Activated CD8-positive, alpha-beta memory T cell treated with anti-CD3 and anti-CD28 coated beads, Interleukin-2, amount 50 U/mL, for 24 hours (primary cell): ENCODE measurements around the gene RAMP2.

Experiments
- DNase-seq: peaks from one replicate; pipeline ENCODE4 v3.0.0-alpha.2; 2020; ENCODE audit errors: extremely low read depth

Gene RAMP2

GRCh38 chr17:42795061-42795460 is 34.0 kb downstream of the RAMP2 start:
- no peak for DNase-seq

- DNase-seq: no peak
Measured at GRCh38 chr17:42795465-42795864, 34.4 kb downstream of the RAMP2 start.

DNA sequence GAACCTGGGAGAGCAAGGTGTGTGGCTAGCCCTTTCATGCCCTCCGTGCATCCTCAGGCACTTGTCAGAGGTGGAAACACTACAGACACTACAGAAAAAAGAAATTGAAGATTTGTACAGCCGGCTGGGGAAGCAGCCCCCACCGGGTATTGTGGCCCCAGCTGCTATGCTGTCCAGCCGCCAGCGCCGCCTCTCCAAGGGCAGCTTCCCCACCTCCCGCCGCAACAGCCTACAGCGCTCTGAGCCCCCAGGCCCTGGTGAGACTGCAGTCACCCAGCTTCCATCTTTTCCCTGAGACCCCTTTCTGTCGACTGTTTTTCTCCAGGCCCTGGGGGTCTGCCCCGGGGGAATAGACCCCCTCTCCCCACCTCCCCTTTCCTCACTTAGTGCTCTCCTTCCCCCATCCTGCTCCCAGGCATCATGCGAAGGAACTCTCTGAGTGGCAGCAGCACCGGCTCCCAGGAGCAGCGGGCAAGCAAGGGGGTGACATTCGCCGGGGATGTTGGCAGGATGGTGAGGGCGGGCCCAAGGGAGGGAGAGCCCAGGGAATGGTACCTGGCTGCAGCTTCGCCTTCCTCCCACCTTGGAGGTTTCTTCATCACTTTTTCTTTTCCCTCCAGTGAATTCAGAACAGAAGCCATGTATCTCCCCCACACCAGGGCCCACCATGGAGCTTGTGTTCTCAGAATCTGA is 35.2 kb downstream of the RAMP2 start:
- no peak for DNase-seq

DNA sequence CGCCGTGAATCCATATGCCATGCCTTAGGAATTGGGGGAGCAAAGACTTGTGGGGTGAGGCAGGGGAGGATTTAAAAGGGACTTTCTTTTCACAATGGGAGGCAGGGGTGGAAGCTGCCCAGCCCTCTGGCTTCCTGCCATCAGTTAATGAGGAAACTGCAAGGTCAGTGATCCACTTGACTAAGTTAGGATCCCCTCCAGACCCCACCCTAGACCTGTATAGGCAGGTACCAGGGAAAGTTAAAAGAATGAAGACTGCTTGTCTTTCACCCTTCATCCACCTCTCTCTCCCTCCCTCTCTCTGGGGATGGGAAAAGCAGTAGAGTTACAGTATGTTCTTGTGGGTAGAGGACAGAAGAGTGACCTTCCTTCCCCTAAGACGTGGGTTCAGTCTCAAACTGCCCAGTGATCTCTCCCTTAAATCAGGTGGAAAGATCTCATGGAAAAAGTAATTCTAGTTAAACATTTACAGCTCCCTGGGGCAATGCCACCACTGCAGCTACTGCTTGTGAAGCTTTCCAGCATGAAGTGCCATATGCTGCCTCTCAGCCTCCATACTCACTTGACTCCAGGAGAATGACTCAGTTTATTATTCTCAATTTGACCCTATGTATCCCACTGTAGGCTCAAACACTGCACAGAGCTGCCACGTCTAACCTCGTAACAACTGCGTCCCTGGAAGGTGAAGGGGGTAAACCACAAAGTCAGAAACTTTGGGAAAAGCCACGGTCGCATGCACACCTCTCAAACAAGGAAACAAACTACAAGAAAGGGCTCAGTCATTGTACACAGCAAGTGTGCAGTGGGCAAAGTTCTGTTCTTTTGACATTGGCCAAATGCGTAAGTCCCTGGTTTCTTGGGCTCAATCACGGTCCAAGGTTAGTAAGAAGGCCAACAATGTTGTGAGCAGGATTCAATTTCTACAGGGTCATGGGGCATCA is 36.3 kb downstream of the RAMP2 start:
- DNase-seq: no peak

- DNase-seq: no peak
Measured at GRCh38 chr17:42798011-42798382, 37.0 kb downstream of the RAMP2 start.

- peak; percentile 43 for DNase-seq
Measured at GRCh38 chr17:42798383-42799380, 37.7 kb downstream of the RAMP2 start, which contains the start of the genes CNTD1 and COA3. TSS of gene CNTD1 (plus strand) at chr17:42798861. CDS start at chr17:42799068, 207 bp downstream. TSS of gene COA3 (minus strand) at chr17:42798704. CDS start at chr17:42798681, 23 bp downstream.

DNA sequence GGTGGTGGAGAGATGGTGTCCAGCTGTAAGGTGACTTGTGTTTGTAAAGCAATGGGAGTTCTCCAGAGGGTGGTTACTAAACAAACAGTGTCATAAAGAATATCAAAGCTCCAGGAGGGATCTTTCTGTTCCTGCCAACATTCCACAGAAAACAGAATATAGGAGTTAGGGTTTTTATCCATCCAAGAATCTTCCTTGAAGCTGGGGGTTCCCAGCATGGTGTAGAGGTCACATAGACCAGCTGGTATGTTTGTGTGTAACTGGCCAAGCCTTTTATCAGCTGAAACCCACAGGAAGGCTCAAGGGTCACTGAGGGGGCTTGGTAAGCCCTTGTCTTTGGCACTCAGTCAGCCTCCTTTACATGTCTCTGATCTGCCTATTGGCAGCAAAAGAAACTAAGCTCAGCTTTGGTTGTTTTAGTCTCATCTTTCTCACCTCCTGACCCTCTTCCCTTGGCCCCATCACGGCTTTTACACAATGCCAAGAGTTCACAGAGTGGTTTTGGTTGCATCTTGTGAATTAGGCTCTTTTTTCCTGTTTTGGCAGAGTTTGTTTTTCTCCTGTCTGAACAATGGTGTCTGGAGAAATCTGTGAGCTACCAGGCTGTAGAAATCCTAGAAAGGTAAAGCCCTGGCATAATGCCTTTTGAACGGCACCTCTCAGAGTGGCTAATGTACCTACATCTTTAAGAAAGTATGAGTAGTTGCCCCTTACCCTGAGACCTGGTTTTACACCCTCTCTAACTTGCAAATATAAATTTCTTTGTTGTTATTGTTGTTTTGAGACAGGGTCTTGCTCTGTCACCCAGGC is 42.3 kb downstream of the RAMP2 start:
- no peak for DNase-seq

DNA sequence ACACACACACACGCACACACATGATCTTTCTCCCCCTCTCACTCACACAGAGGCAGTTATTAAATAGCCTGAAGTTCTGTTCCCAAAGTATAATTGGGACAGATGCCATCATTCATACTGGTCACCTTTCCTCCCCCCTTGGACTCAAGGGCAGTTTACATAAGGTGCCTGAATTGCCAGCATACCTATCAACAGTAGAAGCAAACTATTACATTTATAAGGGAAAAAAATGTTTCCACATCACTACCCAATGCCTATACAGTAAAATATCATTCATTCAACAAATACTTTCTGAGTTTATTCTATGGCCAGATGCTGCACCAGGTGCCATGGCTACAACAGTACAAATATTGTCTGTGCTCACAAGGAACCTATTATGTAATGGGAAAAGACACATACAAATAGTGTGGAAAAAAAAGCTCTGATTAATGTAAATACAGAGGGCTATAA is 43.9 kb downstream of the RAMP2 start:
- no peak for DNase-seq

DNA sequence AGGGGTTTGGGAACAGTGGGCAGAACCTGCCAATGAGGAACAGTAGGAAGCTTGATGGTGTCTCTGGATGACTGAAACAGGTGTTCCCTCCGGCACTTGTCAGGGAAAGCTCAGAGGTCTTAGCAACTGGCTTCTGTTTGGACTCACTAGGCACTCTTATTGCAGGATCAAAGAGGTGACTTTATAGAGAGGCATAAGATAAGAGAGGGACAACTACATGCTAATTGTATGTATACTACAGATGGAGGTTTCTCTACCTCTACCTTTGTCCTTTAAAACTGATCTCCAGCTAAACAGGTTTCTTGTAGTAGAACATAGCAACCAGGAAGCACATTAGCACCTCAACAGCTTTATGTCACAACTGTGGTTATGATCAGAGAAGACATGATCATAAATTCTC is 45.2 kb downstream of the RAMP2 start:
- no peak for DNase-seq

DNA sequence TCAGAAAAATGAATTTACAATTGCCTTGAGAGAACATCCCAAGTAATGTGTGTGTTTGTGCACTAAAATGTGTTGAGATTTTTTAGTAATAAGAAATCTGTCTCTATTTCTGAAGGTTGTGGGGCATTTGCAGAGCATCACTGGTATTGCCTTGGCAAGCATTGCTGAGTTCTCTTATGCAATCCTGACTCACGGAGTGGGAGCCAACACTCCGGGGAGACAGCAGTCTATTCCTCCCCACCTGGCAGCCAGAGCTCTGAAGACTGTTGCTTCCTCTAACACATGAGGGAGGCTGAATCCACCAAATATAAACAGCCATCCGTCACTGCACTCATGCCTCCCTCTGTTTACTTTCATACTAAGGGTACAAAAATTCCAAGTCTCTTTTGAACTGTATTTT is 48.2 kb downstream of the RAMP2 start:
- DNase-seq: no peak
